K562 (cell line): Measurements from ENCODE around the gene CCKAR. TPM values are rescaled to one million over a fixed set of nuclear protein-coding genes. Genes with fewer than 3 reads are reported as not detected.
A peak's percentile ranks its signal among the peaks of the same experiment; 100 is the strongest.

Experiments used
- ATAC-seq: fragments of 200-7000 bp; cut with Tn5 transposase; 3 replicates; pipeline ENCODE4 v1.9.1; 2020; ENCODE audit warnings: moderate library complexity
- BruUV-seq: library from RNA; stranded (reverse); fragments of 400-500 nt; replicated peaks from 2 replicates; lab custom pipeline; 2021; lab: Mats Ljungman, UMichigan
- CTCF ChIA-PET: fragments of 300-600 bp; formaldehyde crosslinking; extraction: SDS; loops from one replicate; lab custom pipeline; 2021; ENCODE audit warnings: low intra/inter-chr PET ratio; lab: Yijun Ruan, JAX
- POLR2A ChIA-PET: fragments of 300-600, 350-650 bp; sonication (Branson Sonifier 250); formaldehyde crosslinking; extraction: SDS; loops from one replicate; lab custom pipeline; 2021; ENCODE audit warnings: antibody characterized with exemption, inconsistent platforms; lab: Yijun Ruan, JAX
- DNase-seq, 4 experiments: peaks; one replicate each; pipeline versions ENCODE4 v3.0.0 to v3.0.0-alpha.2; 2011 to 2018; ENCODE audit warnings: low spot score in 3 of 4, mixed read lengths in 3 of 4; ENCODE audit errors: extremely low read depth in 1 of 4
- FAIRE-seq: peaks from 2 replicates; lab custom pipeline; 2011; peaks lifted over from hg19 to GRCh38; lab: Jason Lieb, UNC
- H2AFZ ChIP-seq: 2 replicates; pipeline ENCODE4 v1.6.0; 2011; ENCODE audit warnings: low read depth, low read length, control low read depth, inconsistent platforms
- H3K27ac ChIP-seq: fragments of 200-600 bp; 3 replicates; pipeline ENCODE4 v1.8.0; 2011; ENCODE audit warnings: low read depth, mild to moderate bottlenecking, control low read depth, inconsistent platforms, low read length, moderate library complexity, mixed read lengths; ENCODE audit errors: extremely low read depth
- H3K27me3 ChIP-seq, 2 experiments: fragments of 300-600 bp in 1 of 2; 2 replicates in 1 of 2; 3 replicates in 1 of 2; pipeline versions ENCODE4 v1.6.0 to v1.8.0; 2011; ENCODE audit warnings: inconsistent platforms in 2 of 2, low read length in 2 of 2, mild to moderate bottlenecking in 1 of 2, mixed read lengths in 1 of 2, moderate library complexity in 1 of 2; ENCODE audit not compliant: control insufficient read depth in 2 of 2, insufficient read depth in 2 of 2
- H3K36me3 ChIP-seq: fragments of 300-600 bp; 3 replicates; pipeline ENCODE4 v1.8.0; 2011; ENCODE audit warnings: mild to moderate bottlenecking, low read length, inconsistent platforms; ENCODE audit not compliant: control insufficient read depth, insufficient read depth
- H3K4me1 ChIP-seq, 2 experiments: fragments of 200-600 bp in 1 of 2; replicated peaks in 1 of 2; 2 replicates in 1 of 2; 3 replicates in 1 of 2; pipeline versions ENCODE4 v1.5.1 to v1.8.0; 2011; ENCODE audit warnings: inconsistent platforms in 2 of 2, low read length in 2 of 2, mild to moderate bottlenecking in 1 of 2, mixed read lengths in 1 of 2, moderate library complexity in 1 of 2; ENCODE audit not compliant: control insufficient read depth in 2 of 2, insufficient read depth in 2 of 2
- H3K4me2 ChIP-seq: 2 replicates; pipeline ENCODE4 v1.6.1; 2011; ENCODE audit warnings: low read length, control low read depth, inconsistent platforms, mixed read lengths; ENCODE audit not compliant: insufficient read depth
- H3K4me3 ChIP-seq: fragments of 200-600 bp; sonication (generic), shearing (Covaris generic); 2 replicates; pipeline ENCODE4 v1.5.1; 2016; ENCODE audit warnings: control low read depth, inconsistent platforms
- H3K79me2 ChIP-seq: fragments of 200-600 bp; 3 replicates; pipeline ENCODE4 v1.8.0; 2011; ENCODE audit warnings: low read length, inconsistent platforms; ENCODE audit not compliant: control insufficient read depth, insufficient read depth
- H3K9ac ChIP-seq, 2 experiments: 2 replicates each; pipeline versions ENCODE4 v1.6.0 to v1.6.1; 2011; ENCODE audit warnings: low read depth in 2 of 2, low read length in 2 of 2, control low read depth in 1 of 2, inconsistent platforms in 1 of 2, mild to moderate bottlenecking in 1 of 2, mixed read lengths in 1 of 2; ENCODE audit not compliant: insufficient read depth in 1 of 2
- H3K9me1 ChIP-seq: one replicate; pipeline ENCODE4 v1.6.0; 2011; ENCODE audit warnings: inconsistent platforms, mild to moderate bottlenecking, low read length, moderate library complexity; ENCODE audit not compliant: control insufficient read depth, insufficient read depth
- H3K9me3 ChIP-seq: replicated peaks from 2 replicates; pipeline ENCODE4 v1.5.1; 2011; ENCODE audit warnings: low read depth, low read length, inconsistent platforms; ENCODE audit not compliant: control insufficient read depth, insufficient read depth
- H4K20me1 ChIP-seq: replicated peaks from 2 replicates; pipeline ENCODE4 v1.6.1; 2011; ENCODE audit warnings: low read length, inconsistent platforms, mixed read lengths; ENCODE audit not compliant: control insufficient read depth, insufficient read depth
- ADNP ChIP-seq: fragments of 200-800 bp; sonication (Bioruptor generic); IDR thresholded peaks from 2 replicates; pipeline ENCODE4 v1.6.1; 2016; ENCODE audit warnings: missing genetic modification characterization, missing compliant biosample characterization
- BCOR ChIP-seq: fragments of 450-650 bp; IDR thresholded peaks from 2 replicates; pipeline ENCODE4 v1.6.1; 2016
- BHLHE40 ChIP-seq: IDR thresholded peaks from 2 replicates; pipeline ENCODE4 v1.6.1; 2011; ENCODE audit warnings: low read length, improper control_type of control experiment
- FOS ChIP-seq: IDR thresholded peaks from 3 replicates; pipeline ENCODE4 v1.6.1; 2011; ENCODE audit not compliant: insufficient read length; ENCODE audit errors: extremely low read depth
- HDAC2 ChIP-seq: fragments of 450-650 bp; IDR thresholded peaks from 2 replicates; pipeline ENCODE4 v1.6.1; 2016; ENCODE audit warnings: mild to moderate bottlenecking
- KDM1A ChIP-seq, 2 experiments: fragments of 450-650 bp; IDR thresholded peaks; 2 replicates each; pipeline ENCODE4 v1.6.1; 2016; ENCODE audit warnings: mild to moderate bottlenecking in 2 of 2
- MIER1 ChIP-seq: fragments of 450-650 bp; IDR thresholded peaks from 2 replicates; pipeline ENCODE4 v1.6.1; 2016; ENCODE audit warnings: antibody characterized with exemption, mild to moderate bottlenecking, low read depth
- NFE2 ChIP-seq: IDR thresholded peaks from 2 replicates; pipeline ENCODE4 v1.6.1; 2014; ENCODE audit warnings: antibody characterized with exemption, low read depth
- POLR3A ChIP-seq: IDR thresholded peaks from 2 replicates; pipeline ENCODE4 v1.6.1; 2011; ENCODE audit warnings: borderline replicate concordance, mild to moderate bottlenecking, moderate library complexity; ENCODE audit not compliant: insufficient read length, insufficient read depth; ENCODE audit errors: extremely low read depth
- RBM22 ChIP-seq: fragments of 200-400 bp; formaldehyde crosslinking; IDR thresholded peaks from 2 replicates; pipeline ENCODE4 v1.6.1; 2018; ENCODE audit warnings: low read length, low read depth; ENCODE audit not compliant: poor library complexity, severe bottlenecking
- RBM25 ChIP-seq: fragments of 200-400 bp; formaldehyde crosslinking; IDR thresholded peaks from 2 replicates; pipeline ENCODE4 v1.6.1; 2018; ENCODE audit warnings: low read length, low read depth, moderate library complexity; ENCODE audit not compliant: severe bottlenecking
- TOE1 ChIP-seq, 2 experiments: fragments of 450-650 bp in 1 of 2; sonication (generic) in 1 of 2; formaldehyde crosslinking in 1 of 2; IDR thresholded peaks; 2 replicates each; pipeline versions ENCODE4 v1.7.1 to v1.8.0; 2016 to 2022; ENCODE audit warnings: borderline replicate concordance in 2 of 2, mild to moderate bottlenecking in 2 of 2, antibody characterized with exemption in 1 of 2, inconsistent platforms in 1 of 2, low read depth in 1 of 2, missing genetic modification reagents in 1 of 2, moderate library complexity in 1 of 2
- ZNF395 ChIP-seq: fragments of 200-800 bp; sonication (Bioruptor generic); IDR thresholded peaks from 2 replicates; pipeline ENCODE4 v1.6.1; 2017; ENCODE audit warnings: missing genetic modification characterization, missing compliant biosample characterization
- WGBS: fragments of 100-300 bp; shearing (Covaris generic); methylation state at CpG from one replicate; pipeline ENCODE4 v1.1.6; 2016; ENCODE audit warnings: low coverage, mixed read lengths; ENCODE audit not compliant: insufficient coverage; ENCODE audit errors: missing lambda C conversion rate; 5-methylcytosine and 5-hydroxymethylcytosine counted together
- in situ Hi-C: fragments of 300-500 bp; cut with MboI; formaldehyde crosslinking; loops from 4 replicates; pipeline ENCODE4 v1.15.0; 2018; ENCODE audit warnings: inconsistent platforms, mixed read lengths
- intact Hi-C: fragments of 100-400 bp; cut with micrococcal nuclease; formaldehyde crosslinking; loops from 2 replicates; pipeline ENCODE4 v1.14.2; 2022
- polyA plus RNA-seq, 8 experiments: library from polyadenylated mRNA; depleted of rRNA in 4 of 8; stranded (reverse) in 5 of 8; unstranded in 3 of 8; fragments of >200 nt; fragmentation: Nextera tagmentation in 2 of 8; fragmentation: Illumina TruSeq in 1 of 8; extraction: Ambion mirVana in 2 of 8; extraction: Trizol in 1 of 8; gene quantifications; 2 replicates each; pipeline versions ENCODE4 v1.2.1 to v1.2.3, GENCODE V29; 2011 to 2014; ENCODE audit warnings: inconsistent platforms in 1 of 8, missing spikeins in 1 of 8
- total RNA-seq, 7 experiments: library from RNA; depleted of rRNA in 6 of 7; stranded (reverse); fragments of >200 nt in 6 of 7; fragmentation: Illumina TruSeq in 2 of 7; extraction: Trizol in 2 of 7; gene quantifications; 2 replicates each; pipeline versions ENCODE4 v1.2.1 to v1.2.3, GENCODE V29; 2011 to 2021; ENCODE audit warnings: low replicate concordance in 1 of 7
- TF ChIP-seq, protein P1 (sequence below): fragments of 450-650 bp; IDR thresholded peaks from 2 replicates; pipeline ENCODE4 v1.6.1; 2018; ENCODE audit not compliant: partially characterized antibody
- TF ChIP-seq, protein P2 (sequence below), 2 experiments: IDR thresholded peaks; 2 replicates each; pipeline ENCODE4 v1.6.1; 2012; ENCODE audit warnings: improper control_type of control experiment in 2 of 2, low read depth in 2 of 2, low read length in 2 of 2, borderline replicate concordance in 1 of 2

CCKAR gene
- total and polyA plus RNA-seq, 9 of the 15 experiments (the other 6 are each of a cell fraction or from before 2014, with no cell fraction given), result not detected

GRCh38 chr4:26451597-26451996 is 38.7 kb downstream of the CCKAR start:
- Histone ChIP-seq H3K27ac (no peak overlapping the region), H3K9me1 (no peaks in the 10 kb centered on the region), H3K4me3 (no peak overlapping the region), H3K4me1 (0 out of 5 replicates have a peak, but pooled peaks cover 0 to 2% of the 10 kb centered on the region in 2 experiments), H3K4me2 (no peak overlapping the region), H3K9me3 (no peaks in the 10 kb centered on the region), H3K27me3 (peaks cover 0 to 7% of the 10 kb centered on the region in 2 experiments; a peak in 2 of 5 replicates), H3K9ac (no peak overlapping the region), H3K79me2 (no peaks in the 10 kb centered on the region), H2AFZ (no peak overlapping the region), H4K20me1 (no peaks in the 10 kb centered on the region), H3K36me3 (no peaks in the 10 kb centered on the region)
- POLR2A ChIA-PET, result interaction anchor here (0.6 to 0.7 kb wide), 3 partner anchors 12 to 105 kb away, joined by 3 to 4 read pairs (median 3); no protein-coding TSS in a partner anchor
- DNase-seq (no peak), ATAC-seq (no peak), FAIRE-seq (no peak)
- intact Hi-C loops (loop anchor here (10.0 kb wide), 1 partner anchor 413 kb away; the partner anchor contains the start of gene STIM2), in situ Hi-C loops (loop anchor here (10.0 kb wide), 1 partner anchor 563 kb away; no protein-coding TSS in a partner anchor)
- BruUV-seq, result no TSS peak
- 0% methylated on average over 3 of the region's 3 CpGs for WGBS
- CTCF ChIA-PET, result no interaction called here
- TF ChIP-seq MIER1, result no peak
- peak; percentile 38; the same call in 1 of the 2 replicates for TF ChIP-seq BCOR
- TF ChIP-seq ADNP (tag), result peak; percentile 51; the same call in 1 of the 2 replicates
- no peak for TF ChIP-seq ZNF395 (CRISPR knock-in tag)
- no peak for TF ChIP-seq RBM22
- TF ChIP-seq POLR3A, result no peak
- no peak for TF ChIP-seq BHLHE40
- no peak for TF ChIP-seq TOE1 (IDR thresholded peaks at IDR 0.05; ENCODE audit: borderline replicate concordance)
- no peak for TF ChIP-seq TOE1 (CRISPR knock-in tag; IDR thresholded peaks at IDR 0.05; ENCODE audit: borderline replicate concordance, low read depth)
- no peak for TF ChIP-seq HDAC2
- no peak for TF ChIP-seq NFE2
- TF ChIP-seq, protein P1, sequence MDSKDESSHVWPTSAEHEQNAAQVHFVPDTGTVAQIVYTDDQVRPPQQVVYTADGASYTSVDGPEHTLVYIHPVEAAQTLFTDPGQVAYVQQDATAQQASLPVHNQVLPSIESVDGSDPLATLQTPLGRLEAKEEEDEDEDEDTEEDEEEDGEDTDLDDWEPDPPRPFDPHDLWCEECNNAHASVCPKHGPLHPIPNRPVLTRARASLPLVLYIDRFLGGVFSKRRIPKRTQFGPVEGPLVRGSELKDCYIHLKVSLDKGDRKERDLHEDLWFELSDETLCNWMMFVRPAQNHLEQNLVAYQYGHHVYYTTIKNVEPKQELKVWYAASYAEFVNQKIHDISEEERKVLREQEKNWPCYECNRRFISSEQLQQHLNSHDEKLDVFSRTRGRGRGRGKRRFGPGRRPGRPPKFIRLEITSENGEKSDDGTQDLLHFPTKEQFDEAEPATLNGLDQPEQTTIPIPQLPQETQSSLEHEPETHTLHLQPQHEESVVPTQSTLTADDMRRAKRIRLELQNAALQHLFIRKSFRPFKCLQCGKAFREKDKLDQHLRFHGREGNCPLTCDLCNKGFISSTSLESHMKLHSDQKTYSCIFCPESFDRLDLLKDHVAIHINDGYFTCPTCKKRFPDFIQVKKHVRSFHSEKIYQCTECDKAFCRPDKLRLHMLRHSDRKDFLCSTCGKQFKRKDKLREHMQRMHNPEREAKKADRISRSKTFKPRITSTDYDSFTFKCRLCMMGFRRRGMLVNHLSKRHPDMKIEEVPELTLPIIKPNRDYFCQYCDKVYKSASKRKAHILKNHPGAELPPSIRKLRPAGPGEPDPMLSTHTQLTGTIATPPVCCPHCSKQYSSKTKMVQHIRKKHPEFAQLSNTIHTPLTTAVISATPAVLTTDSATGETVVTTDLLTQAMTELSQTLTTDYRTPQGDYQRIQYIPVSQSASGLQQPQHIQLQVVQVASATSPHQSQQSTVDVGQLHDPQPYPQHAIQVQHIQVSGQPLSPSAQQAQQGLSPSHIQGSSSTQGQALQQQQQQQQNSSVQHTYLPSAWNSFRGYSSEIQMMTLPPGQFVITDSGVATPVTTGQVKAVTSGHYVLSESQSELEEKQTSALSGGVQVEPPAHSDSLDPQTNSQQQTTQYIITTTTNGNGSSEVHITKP, result no peak
- TF ChIP-seq FOS, result no peak
- TF ChIP-seq, protein P2, sequence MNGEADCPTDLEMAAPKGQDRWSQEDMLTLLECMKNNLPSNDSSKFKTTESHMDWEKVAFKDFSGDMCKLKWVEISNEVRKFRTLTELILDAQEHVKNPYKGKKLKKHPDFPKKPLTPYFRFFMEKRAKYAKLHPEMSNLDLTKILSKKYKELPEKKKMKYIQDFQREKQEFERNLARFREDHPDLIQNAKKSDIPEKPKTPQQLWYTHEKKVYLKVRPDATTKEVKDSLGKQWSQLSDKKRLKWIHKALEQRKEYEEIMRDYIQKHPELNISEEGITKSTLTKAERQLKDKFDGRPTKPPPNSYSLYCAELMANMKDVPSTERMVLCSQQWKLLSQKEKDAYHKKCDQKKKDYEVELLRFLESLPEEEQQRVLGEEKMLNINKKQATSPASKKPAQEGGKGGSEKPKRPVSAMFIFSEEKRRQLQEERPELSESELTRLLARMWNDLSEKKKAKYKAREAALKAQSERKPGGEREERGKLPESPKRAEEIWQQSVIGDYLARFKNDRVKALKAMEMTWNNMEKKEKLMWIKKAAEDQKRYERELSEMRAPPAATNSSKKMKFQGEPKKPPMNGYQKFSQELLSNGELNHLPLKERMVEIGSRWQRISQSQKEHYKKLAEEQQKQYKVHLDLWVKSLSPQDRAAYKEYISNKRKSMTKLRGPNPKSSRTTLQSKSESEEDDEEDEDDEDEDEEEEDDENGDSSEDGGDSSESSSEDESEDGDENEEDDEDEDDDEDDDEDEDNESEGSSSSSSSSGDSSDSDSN (IDR thresholded peaks at IDR 0.05; ENCODE audit: borderline replicate concordance in 1 of 2, low read depth in 2 of 2, low read length in 2 of 2), result no peak
- peak in 1 of 2 experiments; percentile 18; a peak in 1 of 4 replicates for TF ChIP-seq KDM1A (IDR thresholded peaks at IDR 0.05)
- peak; percentile 95 for TF ChIP-seq RBM25
